ENCODE data around the gene CYP19A1. TPM values are rescaled to one million over a fixed set of nuclear protein-coding genes. Genes with fewer than 3 reads are reported as not detected.

Gene CYP19A1
- total RNA-seq, 2 donors from 2014 or later, result not detected

DNA sequence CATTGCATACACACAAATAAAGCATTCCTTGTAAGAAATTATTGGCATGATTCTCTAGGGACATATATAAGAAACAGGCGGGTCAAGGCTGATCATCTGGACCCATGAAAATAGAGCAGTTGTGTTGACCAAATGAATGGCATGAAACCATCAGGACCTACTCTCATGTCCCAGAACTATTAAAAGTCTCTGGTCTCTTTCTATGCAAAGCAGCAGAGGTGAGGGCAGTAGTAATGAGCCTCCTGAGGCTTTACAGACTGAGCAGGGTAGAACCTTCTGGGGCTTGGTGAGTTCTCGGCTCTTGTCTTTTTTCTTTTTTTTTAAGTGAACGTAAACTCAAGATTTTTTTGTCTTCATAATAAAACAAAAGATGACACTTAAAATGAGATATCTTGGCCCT, 12.3 kb upstream of the CYP19A1 start:
- intact Hi-C loops (cut with DNase I), result no loop called here
- Histone ChIP-seq H3K4me1 (no peaks in the 10 kb centered on the region), H3K36me3 (no peaks in the 10 kb centered on the region), H3K27me3 (no peaks in the 10 kb centered on the region), H3K4me3 (no peak overlapping the region), H3K27ac (no peak overlapping the region), H3K9me3 (no peaks in the 10 kb centered on the region), H3K9ac (ENCODE audit: low read depth in 2 of 2, low read length in 2 of 2) (no peak overlapping the region)
- TF ChIP-seq, protein P1, sequence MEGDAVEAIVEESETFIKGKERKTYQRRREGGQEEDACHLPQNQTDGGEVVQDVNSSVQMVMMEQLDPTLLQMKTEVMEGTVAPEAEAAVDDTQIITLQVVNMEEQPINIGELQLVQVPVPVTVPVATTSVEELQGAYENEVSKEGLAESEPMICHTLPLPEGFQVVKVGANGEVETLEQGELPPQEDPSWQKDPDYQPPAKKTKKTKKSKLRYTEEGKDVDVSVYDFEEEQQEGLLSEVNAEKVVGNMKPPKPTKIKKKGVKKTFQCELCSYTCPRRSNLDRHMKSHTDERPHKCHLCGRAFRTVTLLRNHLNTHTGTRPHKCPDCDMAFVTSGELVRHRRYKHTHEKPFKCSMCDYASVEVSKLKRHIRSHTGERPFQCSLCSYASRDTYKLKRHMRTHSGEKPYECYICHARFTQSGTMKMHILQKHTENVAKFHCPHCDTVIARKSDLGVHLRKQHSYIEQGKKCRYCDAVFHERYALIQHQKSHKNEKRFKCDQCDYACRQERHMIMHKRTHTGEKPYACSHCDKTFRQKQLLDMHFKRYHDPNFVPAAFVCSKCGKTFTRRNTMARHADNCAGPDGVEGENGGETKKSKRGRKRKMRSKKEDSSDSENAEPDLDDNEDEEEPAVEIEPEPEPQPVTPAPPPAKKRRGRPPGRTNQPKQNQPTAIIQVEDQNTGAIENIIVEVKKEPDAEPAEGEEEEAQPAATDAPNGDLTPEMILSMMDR (IDR thresholded peaks at IDR 0.05), result no peak
- DNase-seq, result no peak

DNA sequence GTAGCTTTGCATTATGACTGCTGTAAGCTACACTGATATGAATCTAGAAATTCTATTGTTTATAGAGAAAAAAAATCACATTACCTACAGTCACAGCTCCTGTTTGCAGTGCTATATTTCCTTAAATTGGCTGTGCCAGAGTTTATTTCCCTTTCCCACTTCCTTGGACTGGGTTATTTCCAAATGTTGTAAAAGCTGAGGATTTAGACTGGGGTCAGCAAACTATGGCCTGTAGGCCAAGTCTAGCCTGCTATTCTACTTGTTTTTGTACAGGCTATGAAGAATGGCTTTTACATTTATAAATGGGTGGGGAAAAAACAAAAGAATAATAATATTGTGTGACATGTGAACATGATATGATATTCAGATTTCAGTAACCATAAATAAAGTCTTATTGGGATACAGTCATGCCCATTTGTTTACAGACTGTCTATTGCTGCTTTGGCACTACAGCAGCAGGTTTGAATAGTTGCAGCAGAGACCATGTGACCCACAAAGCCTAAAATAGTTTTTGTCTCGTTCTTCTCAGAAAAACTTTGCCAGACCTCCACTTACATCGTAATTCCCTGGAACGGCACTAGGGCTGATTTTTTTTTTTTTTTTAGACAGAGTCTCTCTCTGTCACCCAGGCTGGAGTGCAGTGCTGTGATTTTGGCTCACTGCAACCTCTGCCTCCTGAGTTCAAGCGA, 10.9 kb upstream of the CYP19A1 start:
- no peaks in the 10 kb centered on the region for H3K9me3 ChIP-seq
- no peaks in the 10 kb centered on the region for H3K4me1 ChIP-seq
- DNase-seq, result no peak
- intact Hi-C loops (cut with DNase I), result no loop called here
- no peaks in the 10 kb centered on the region for H3K27me3 ChIP-seq
- TF ChIP-seq, protein P1 (IDR thresholded peaks at IDR 0.05), result no peak
- no peak overlapping the region for H3K27ac ChIP-seq
- no peak overlapping the region for H3K9ac ChIP-seq (ENCODE audit: low read depth in 2 of 2, low read length in 2 of 2)
- H3K36me3 ChIP-seq, result no peaks in the 10 kb centered on the region
- no peak overlapping the region for H3K4me3 ChIP-seq

DNA sequence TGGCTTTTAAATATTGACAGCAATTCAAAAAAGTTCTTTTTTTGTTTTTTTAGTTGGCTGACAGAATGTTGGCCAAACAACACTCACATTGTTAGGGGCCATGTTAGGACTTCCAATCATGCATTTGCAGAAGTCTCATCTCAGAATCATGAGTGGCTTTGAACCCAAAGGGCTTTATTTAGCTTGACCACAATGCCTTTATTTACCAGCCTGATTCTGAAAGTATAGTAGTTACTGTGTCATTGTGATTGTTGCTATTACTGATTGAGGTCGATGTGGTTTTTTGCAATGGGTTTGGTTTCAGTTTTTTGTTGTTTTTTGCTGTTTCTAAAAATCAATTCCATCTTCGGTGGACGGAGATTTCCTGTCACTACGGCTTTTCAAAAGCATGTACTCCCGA, 10.3 kb upstream of the CYP19A1 start:
- Histone ChIP-seq H3K27me3 (no peaks in the 10 kb centered on the region), H3K4me1 (no peaks in the 10 kb centered on the region), H3K9ac (ENCODE audit: low read depth in 2 of 2, low read length in 2 of 2) (no peak overlapping the region), H3K9me3 (no peaks in the 10 kb centered on the region), H3K27ac (no peak overlapping the region), H3K4me3 (no peak overlapping the region), H3K36me3 (no peaks in the 10 kb centered on the region)
- DNase-seq, result no peak
- intact Hi-C loops (cut with DNase I), result no loop called here
- TF ChIP-seq, protein P1 (IDR thresholded peaks at IDR 0.05), result no peak

DNA sequence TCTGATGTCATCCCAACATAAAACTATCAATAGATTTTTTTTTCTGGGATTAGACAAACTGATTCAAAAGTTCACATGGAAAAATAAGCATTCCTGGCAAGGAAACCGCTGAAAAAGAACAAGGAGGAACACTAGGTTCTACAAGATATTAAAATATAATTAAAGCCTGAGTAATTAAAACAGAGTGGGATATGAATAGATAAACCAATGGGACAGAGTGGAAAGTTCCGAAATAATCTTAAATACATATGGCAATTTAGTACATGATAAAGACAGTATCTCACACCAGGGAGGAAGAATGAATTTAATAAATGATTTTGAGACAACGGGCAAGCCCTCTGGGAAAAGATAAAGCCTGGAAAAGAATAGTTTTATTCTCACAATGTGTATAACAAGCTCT, 7.7 kb upstream of the CYP19A1 start:
- no peak overlapping the region for H3K9ac ChIP-seq (ENCODE audit: low read depth in 2 of 2, low read length in 2 of 2)
- TF ChIP-seq, protein P1 (IDR thresholded peaks at IDR 0.05), result no peak
- no peaks in the 10 kb centered on the region for H3K9me3 ChIP-seq
- no peak overlapping the region for H3K4me3 ChIP-seq
- H3K36me3 ChIP-seq, result no peaks in the 10 kb centered on the region
- H3K27me3 ChIP-seq, result peaks cover 8% of the 10 kb centered on the region
- DNase-seq, result no peak
- intact Hi-C loops (cut with DNase I), result no loop called here
- H3K4me1 ChIP-seq, result peaks cover 4% of the 10 kb centered on the region
- no peak overlapping the region for H3K27ac ChIP-seq

DNA sequence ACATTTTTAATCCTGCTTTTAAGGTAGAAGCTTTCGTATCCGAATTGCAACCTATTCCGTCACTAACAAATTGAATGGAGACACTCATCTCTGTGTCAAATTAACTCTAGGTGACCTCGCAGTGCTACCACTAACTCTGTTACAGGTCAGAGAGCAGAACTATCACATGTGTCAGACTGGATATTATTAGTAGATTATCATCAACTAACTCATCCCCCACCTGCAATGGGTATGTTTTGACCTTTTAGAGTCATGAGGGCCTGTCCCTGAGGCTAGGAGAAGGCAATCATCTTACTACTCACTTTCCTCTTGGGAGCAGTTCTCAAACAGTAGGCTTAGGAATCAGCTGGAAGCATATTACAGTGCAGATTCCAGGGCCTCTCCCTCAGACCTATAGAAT, 5.1 kb upstream of the CYP19A1 start:
- H3K36me3 ChIP-seq, result no peaks in the 10 kb centered on the region
- H3K4me1 ChIP-seq, result peaks cover 4% of the 10 kb centered on the region
- no peak overlapping the region for H3K9ac ChIP-seq (ENCODE audit: low read depth in 2 of 2, low read length in 2 of 2)
- no peak overlapping the region for H3K27ac ChIP-seq
- H3K27me3 ChIP-seq, result peaks cover 8% of the 10 kb centered on the region
- TF ChIP-seq, protein P1 (IDR thresholded peaks at IDR 0.05), result no peak
- no peak overlapping the region for H3K4me3 ChIP-seq
- H3K9me3 ChIP-seq, result no peaks in the 10 kb centered on the region
- DNase-seq, result no peak
- intact Hi-C loops (cut with DNase I), result no loop called here
